GM19328 (cell line): Measurements from ENCODE around the gene CKAP2L.
A peak's percentile ranks its signal among the peaks of the same experiment; 100 is the strongest.

Experiments
- ATAC-seq: cut with Tn5 transposase; IDR thresholded peaks from one replicate; pipeline ENCODE4 v1.9.1; 2021; ENCODE audit warnings: mild to moderate bottlenecking, moderate library complexity; ENCODE audit not compliant: unreplicated experiment

The CKAP2L gene

GRCh38 chr2:112764071-112765044, at the start of gene CKAP2L:
Gene CKAP2L (minus strand): TSS chr2:112764609. CDS start chr2:112764598, 11 bp downstream.
- ATAC-seq: peak; percentile 98

GRCh38 chr2:112813280-112813966, 49.0 kb upstream of the CKAP2L start:
- ATAC-seq: no peak

DNA sequence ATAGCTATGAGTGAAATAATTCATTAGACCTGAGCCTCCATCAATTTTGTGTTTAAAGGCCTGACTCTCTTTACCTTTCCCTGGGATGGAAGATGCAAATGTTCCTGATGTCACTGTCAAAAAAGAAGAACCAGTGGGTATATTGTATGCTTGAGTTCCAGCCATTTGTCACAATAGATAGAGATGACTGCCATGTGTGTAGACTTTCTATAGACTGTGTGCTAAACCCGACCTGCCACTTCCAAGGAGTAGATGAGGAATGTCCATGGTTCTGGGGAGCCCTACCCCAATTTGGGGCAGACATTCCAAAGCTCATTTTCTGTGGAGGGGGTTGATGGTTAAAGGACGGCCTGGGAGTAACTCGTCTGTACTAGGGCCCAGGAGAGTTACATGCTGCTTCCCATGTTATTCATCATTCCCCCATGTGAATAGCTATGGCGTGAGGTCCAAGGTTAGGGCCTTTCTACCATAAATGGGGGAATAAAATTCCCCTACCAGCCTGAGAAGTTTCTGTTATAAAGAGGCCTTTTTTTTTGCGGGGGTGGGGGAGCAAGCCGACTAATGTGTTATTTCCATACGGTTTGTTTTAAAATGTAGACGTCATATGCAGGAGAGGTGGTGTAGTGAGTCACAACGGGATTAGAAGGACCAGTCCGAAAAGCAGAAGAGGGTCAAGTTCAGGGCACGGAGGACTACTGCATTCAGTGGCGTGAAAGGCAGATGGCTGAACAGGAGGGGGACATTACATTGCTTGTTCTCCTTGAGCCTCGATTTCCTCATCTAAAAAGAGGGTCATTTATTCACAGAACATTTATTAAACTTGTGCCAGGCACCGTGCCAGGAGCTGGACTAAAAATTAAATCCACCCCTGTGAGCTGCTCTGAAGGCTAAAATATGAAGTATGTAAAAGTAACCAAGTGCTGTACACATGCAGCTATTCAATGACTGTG, 48.2 kb upstream of the CKAP2L start:
- no peak for ATAC-seq

DNA sequence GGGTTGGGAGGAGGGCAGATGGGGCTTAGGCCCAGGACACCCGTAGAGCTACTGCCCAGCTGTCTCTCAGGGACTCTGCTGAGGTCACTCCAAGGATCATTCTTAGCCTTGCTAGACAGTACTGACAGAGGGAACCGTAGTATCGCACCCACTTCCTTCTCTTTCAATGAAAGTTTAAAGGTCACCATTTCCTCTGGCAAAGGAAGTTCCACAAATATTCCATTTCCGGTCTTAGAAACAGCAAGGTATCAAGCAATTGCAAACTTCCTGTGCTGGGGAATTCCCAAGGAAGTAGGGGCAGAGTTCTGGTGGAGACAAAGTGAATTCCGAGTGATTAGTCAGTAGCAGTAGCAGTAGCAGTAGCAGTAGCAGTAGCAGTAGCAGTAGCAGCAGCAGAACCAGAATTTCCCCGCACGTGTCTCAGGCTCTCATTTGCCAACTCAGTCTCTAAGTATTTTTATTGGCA, 47.5 kb upstream of the CKAP2L start:
- no peak for ATAC-seq

DNA sequence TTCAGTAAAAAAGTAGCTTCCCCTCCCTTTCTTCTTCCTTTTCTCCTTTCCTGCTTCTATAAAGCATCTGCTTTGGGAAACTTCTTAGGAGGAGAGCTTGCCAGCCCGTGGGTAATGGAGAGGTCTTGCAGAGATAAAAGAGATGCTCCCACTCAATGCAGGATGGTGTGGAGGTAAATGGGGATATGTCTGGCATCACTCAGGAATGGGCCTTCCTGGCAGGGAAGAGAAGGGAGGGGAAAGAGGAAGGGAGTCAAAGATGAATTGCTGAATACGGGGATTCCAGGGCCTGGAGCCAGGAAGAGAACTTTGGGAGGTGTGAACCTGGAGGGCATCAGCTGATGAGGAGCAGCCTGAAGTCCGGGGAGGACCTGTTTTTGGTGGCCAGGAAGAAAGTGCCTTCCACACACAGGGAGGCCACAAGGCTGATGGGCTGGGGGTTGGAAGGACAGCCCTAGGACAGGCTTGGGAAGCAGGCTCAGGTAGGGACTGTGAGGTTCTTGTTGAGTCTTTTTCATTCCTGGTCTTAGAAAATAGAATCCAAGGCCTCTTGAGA, 46.9 kb upstream of the CKAP2L start:
- ATAC-seq: no peak

DNA sequence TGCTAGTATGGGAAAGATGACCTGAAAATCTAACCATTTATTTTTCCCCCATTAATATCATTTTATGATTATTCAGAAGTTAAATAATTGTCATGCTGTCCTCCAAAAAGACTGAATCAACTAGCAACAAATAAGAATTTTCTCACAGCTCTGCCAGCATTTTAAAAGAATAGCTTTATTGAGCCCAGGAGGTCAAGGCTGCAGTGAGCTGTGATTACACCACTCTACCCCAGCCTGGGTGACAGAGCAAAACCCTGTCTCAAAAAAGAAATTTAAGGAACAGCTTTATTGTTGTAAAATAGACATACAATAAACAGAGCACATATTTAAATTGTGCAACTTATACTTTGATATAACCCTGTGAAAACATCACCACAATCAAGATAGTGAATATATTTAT, 44.7 kb upstream of the CKAP2L start:
- ATAC-seq: no peak

DNA sequence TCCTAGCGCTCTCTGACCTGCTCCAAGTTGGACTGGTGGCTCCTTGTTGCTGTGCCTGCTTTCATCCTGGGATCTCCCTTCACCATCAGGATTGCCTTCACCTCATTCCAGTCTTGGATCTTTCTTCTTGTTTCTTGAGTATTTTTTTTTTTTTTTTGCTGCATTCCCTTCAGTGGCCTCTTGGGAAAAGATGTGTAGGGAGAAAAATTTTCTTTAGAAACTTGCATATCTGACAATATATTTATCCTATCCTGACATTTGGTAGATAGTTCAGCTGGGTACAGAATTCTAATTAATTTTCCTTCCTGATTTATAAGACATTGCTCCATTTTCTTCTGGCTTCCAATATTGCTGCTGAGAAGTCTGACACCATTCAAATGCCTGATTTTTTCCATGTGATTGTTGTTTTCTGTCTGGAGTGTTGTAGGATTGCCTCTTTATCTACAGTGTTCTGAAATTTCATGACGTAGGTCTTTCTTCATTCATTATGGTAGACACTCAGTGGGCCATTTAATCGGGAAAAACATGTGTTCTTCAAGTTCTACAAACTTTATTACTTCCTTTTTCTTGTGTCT, 42.9 kb upstream of the CKAP2L start:
- ATAC-seq: no peak

DNA sequence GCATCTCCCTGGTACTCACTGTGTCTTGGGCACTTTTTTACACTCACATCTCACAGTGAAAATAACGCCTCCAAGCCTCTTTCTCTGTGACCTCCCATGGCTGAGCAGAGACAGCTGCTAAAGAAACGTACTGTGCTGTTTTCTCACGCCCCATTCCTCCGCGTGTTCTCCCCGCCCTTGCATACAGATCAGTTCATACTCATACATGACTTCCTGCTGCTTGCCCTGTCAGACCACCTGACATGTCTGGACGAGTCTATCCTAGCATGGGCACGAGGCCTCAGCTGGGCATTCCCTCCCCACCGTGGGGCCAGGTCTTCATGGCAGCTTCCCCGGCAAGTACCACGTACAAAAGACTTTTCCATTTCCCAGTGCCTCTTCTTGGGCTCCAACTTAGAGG, 41.1 kb upstream of the CKAP2L start:
- peak; percentile 81 for ATAC-seq

DNA sequence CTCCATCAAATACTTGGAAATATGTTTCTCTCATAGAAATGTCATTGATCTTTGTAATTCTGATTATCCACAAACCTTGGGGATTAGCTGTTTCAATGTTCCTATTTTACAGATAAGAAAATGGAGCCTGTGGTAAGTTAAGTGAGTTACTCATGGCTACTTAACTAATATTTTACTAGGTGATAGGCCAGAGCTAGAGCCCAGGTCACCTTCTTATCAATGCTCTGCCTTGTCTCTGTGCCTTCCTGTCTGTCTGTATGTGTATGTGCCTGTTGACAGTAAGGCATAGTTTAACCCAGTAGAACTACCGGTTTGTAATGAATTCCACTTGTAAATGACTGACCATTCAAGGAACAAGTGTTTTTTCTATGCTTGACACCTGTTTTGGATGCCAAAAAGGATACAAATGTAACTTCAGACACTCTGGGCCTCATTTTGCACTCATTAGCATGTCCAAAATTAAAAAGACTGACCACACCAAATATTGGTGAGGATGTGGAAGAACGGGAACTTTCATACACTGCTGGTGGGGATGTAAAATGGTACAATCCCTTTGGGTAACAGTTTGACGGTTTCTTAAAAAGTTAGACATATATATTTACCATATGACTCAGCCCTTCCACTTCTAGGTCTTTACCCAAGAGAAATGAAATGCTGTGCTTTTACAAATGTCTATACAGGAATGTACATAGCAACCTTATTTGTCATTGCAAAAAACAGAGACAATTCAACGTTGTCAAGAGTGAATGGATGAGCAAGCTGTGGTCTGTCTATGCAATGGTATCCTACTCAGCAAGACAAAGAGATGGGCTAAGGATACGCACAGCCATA, 39.5 kb upstream of the CKAP2L start:
- no peak for ATAC-seq

DNA sequence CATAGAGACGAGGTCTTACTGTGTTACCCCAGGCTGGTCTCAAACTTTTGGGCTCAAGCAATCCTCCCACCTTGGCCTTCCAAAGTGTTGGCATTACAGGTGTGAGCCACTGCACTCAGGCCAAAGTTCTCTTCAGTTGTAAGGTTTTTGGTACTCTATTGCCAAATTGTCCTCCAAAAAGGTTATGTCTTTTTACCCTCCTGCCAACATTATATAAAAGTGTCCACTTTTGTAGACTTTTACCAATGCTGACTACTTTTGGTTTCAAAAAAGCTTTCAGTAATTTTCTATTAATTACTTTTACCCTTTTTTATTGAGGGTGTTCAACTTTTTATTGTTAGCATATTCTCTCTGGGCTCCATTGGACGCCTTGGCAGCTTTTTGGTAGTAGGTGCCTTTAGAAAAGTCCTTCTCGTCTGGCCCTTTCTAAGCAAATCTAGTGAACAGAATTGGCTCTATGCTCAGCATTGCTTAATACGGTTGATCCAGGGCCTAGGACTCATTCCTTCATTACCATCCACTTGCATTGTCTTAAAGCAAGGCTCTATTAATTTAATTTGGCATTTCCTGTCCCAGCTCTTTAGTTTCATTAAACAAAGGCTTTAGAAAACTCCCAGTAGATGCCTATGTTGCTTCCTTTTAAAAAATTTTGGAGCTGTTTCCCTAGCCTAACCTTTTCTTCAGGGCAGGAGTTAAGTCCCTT, 36.6 kb upstream of the CKAP2L start:
- no peak for ATAC-seq

DNA sequence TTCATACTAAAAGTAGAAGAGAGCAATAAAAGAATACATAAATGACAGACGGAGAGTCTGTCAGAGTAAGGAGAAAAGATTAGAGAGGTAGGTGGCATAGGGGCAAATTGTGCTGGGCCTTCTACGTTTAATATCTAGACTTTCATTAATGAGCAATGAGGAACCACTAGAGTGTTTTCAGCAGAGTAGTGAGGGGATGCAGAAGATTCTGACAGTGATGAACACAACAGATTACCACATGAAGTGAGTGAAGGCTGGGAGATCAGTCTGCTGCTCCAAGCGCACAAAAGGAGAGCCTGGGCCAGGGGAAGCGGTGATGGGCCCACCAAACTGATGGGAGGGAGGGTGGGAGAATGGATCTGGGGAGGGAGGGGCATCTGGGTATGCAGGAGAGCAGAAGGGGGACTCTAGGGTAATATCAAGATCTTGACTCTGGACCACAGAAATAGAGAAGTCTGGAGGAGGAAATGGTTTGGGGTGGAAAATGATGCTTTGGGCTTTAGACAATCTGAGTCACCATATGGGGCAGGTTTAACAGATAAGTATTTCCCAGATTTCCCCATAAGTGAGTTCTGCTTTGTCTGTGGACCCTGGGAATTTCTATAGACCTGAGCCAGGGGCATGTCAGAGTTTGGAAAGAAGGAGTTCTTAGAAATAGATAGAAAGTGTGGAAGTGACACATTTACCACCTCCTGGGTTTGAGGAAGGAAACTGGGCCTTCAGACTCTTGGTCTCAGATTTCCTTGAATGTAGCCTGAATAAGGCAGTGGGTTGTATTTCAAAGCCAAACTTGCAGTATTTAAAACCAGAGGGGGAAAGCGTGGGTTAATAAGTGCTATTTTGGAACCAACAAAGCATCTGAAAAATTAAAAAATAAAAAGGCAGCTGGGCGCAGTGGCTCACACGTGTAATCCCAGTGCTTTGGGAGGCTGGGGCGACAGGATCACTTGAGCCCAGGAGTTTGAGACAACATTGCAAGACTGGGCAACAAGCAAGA, 34.9 kb upstream of the CKAP2L start:
- ATAC-seq: no peak

GRCh38 chr2:112796486-112796885, 32.1 kb upstream of the CKAP2L start:
- ATAC-seq: no peak

DNA sequence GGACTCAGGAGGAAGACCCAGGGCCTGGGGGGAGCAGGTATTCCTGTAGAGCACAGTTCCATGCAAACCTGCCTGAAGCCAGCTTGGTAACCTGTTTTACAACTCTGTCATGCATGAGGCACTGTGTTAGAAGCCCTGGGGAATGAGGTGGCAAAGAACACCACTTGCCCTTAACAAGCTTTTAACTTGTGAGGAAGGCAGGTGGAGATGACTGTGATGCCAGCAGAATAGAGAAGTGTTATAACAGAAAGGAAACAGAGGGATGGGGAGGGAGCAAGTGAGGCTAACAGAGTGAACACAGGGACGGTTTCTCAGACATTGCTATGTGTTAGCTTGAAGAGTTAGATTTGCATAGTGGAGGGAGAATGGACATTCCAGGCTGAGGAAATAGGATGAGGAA, 31.4 kb upstream of the CKAP2L start:
- ATAC-seq: no peak

GRCh38 chr2:112794841-112795240, 30.4 kb upstream of the CKAP2L start:
- no peak for ATAC-seq

- no peak for ATAC-seq
Observed at GRCh38 chr2:112794131-112794733, 29.8 kb upstream of the CKAP2L start.

GRCh38 chr2:112793449-112793978, 29.1 kb upstream of the CKAP2L start:
- no peak for ATAC-seq

GRCh38 chr2:112792419-112792818, 28.0 kb upstream of the CKAP2L start:
- ATAC-seq: no peak
